ENCODE data around the gene DNMBP.
"Not testable (repeated sequence)": the region's sequence is repeated elsewhere in the genome, so short reads cannot be mapped to it uniquely, and the experiment has no call there.

Gene DNMBP

DNA sequence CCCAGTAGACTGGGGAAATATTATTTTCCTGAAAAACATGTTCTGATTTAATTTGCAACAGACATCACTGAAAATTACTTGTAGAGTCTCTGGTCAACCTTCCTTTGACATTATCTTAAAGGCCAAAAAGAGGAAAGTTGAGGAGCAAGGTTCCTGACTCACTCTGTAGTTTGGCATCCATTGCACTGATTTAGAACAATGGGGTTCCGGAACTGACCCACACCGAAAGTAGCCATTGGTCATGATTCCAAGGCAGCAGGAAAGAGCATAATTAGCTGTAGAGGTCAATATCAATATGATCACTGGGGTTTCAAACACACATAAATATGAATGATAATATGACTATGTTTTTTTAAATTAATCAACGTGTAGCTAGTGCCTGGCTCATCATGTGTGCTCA, 65.8 kb downstream of the DNMBP start:
- no peak for DNase-seq

DNA sequence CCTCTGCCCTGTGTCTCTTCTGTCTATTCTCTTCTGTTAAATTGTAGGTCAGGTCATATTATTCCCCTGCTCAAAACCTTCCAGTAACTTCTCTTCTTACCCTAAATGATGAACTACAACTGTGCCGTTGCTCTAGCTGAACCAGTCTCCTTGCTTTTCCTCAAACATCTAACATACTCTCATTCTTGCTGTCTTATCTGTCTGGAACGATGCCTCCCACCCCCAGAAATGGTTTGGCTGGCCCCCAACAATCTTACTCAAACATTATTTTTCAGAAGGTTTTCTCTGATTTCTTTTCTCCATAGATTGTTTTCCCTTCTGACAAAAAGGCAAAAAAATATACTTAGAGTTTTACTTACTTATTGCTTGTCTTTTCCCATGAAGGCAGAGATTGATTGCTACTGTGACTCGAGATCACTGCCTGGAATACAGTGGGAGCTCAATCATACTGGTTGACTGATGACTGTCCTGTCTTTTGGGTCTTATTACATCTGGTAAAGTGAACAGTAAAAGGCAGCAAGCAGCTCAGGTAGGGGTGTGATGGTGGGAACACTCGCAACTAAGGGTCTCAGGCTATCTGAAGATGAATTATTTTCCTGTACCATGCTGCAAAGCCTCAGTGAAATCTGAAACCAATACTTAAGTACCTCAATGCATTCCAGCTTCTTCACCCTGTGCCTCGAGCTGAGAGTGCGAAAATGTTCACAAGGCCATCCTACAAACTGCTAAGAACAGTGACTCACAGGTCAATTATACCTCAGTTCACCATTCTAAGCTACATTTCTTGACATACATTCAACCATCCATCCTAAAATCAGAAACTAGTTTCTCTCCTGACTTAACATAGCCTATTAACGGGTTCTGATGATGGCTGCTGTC, 67.6 kb downstream of the DNMBP start:
- DNase-seq = no peak

DNA sequence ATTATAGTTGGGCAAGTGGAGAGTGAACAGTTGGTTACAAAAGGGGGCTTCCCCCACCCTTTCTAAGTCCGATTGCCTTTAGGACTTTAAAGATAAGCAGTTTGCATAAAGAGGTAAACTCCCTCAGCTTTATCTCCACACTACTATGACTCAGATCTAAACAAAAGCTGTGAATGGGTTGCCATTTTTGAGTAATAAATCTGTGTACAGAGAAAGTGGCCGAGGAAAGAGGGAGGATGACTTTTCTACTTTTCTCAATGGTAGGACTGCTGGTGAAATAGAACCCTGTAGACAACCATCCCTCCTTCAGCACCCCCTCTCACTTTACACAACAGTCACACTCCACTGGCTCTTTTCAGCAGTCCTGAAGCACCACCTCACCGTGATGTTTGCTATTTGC, 71.2 kb downstream of the DNMBP start:
- no peak for DNase-seq

DNA sequence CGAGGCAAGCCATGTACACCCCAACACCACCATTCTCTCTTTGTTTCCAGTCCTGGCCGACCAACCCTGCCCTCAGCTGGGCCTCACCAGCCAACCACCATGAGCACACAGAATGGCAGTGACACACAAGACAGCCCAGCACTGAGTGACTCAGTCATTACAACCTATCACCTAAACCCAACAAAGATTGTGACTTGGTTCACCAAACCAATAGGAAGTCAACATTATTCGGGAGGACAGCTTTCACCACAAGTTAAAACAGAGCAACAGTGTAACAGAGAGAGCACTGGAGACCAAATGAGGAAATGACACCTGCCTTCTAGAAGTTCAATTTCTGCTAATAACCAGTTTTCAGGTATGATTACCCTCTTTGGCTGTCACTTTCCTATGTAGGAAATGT, 72.1 kb downstream of the DNMBP start:
- DNase-seq = no peak

DNA sequence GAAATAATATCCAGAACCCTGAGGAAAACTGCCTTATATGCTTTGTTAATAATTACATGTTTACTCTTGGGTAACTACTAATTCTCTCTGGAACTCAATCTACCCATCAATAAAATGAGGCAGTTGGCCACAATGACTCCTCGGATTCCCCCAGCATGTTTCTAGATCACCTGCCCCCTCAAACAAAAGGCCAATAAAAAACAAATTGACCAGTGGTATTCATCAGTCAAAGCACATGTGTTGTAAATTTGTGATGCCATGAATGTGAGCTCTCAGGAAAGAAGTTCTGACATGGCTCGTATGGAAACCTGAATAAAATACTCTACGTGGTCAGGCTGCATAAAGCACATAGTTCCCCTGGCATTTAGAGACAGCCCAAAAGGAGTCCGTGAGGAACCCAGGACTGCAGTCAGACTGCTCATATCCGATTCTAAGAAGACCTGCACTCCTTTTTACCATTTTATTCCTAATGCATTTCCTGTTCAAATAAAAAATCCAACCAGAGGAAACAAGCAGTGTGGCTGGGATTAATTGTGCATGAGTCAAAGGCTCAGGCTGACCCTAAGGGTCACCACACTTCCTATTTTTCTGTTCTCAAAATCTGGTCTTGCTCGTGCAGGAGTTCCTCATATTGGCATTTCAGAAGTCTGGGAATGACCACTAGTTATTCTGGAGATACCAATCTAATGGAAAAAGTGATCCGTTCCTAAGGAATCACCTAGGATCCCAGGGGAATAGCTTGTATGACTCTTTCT, 77.4 kb downstream of the DNMBP start:
- DNase-seq = not testable (repeated sequence)

DNA sequence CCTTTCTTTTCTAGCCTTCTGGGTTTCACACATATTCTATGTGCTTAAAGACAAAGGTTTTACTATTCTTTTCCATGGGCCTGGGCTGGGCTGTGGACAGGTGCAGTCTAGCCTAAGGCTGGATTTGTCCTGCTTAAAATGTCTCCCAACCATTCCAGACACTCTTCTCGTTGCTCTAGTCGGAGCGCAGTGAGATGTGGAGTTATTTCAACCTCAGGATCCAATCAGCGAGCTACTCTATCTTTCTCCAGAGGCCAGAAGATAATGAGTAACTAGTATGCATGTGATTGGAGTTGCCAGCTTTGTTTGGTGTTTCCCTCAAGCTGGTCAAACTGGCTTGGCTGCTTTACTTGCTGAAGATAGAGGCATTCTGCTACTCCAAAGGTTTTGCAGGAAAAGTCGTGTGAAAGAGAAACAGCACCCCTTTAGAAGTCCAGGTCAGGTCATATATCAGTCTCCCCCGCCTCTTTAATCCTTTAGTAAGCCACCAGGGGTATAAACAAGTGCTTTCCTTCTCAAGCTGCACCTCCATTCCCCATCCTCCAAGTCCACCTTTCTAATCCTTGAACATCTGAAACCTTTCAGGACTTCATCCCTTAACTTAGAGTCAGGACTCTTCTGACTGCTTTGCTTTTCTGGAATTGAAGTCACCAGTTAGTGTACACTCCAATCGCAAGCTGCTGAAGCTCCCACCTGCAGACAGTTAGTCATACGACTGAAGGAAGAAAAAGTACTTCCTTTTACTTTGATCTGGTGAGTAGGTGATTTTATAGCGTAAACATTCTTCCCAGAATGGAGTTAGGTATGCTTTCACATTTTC, 78.8 kb downstream of the DNMBP start:
- DNase-seq = no peak

DNA sequence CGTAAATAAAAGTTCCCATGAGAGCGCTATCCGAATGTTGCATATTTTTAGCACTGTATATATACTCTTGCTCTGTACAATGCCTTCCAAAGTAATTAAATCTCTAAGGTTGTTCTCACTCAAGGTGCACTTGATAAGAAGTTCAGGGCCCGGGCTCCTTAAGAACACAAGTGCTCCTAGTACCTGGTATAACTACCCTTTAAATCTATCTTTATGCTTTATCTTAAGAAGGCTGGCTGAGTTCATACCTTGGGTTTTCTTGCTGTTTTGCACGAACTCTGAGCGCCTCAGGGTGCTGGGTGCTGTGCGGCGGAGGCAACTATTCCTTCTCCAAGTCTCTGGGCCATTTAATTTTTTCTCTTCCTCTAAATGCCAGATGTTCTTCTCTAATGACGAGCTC, 80.4 kb downstream of the DNMBP start:
- DNase-seq = no peak

DNA sequence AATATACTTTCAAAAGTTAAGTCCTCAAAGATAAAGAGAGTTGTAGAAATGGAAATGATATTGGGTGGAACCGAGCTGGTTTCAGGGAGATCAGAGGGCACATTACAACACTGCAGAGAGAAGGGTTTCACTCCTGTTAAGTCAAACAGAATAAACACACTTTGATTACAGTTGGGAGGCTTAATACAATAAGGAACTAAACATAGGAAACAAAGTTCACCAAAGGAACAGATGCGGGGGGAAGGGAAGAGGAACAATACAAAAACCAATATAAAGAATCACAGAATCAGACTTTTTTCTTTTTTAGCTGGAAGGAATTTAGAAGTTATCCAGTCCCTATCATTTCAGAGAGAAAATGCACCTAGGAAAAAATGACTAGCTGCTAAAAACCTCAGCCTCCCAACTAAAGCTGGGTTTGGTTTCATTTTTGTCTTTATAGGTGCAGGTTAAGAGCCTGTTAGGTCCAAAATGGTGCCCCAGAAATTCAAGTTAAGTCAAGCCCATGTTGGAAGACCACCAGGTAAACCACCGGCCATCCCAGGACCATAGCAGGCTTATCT, 81.9 kb downstream of the DNMBP start:
- DNase-seq = no peak

DNA sequence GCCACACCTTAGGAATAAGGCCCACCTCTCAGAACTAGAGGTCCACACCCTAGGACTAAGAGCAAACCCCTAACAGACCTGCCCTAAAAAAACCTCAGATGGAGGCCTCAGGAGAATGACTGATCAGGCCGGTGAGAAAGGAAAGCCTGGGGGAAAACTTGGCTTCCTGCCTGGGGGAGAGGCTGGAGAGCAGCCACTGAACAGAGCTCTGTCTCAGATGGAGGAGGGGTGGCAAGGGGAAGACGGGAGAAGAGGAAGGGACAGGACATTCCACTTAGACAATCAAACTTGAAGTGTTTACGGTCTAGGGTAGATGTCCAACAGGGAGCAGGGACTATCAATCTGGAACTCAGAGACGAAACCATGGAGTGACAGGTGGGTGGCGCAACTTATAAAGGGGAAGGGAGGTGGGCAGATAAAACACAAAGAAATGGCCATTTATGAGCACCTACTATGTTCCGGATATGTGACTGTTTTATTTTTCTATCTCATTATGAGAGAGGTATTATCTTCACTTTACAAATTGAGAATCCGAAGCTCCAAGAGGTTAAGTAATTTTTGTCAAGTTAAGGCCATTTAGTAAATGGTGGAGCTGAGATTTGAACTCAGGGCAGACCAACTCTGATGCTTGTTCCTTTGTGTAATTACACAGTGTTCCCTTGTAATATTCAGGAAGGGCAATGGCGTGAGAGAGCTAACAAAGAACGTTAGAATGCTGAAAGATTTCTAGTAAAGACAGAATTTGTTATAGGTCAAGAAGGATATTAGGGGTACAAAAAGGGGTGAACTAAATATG, 82.6 kb downstream of the DNMBP start:
- DNase-seq = no peak

DNA sequence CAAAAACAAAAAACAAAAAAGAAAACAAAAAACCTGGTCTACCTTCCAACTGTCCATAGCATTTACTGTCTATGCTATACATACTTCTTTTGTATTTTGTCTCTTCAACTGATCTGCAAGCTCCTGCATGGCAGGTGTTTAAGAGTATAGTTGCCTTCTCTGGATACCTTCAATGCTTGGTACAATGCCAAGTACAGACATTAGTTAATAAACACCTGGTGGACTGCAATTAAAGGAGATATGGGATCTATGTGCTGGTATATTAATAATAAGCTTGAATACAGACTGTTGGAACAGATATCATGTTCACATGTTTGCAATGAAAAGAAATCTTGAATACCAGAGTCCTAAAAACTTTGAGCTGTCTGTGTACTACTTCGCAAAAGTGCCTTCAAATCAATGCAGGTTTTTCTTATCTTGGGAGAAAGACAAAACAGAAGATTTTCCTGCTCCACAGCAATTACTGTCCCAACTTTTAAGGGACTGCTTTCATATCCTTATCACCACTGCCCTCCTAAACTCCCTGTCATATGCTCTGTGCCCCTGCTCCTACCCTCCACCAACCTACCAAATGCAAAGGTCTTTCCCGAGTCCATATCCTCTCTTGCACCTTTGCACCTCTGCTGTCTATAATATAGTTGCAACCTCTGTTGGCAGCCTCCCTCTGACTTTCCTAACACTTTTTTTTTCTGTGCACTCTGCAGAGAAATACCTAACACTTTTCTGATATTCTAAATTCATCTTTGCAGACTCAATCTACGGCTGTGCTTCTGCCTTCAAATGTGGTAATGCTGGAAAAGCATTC, 85.1 kb downstream of the DNMBP start:
- DNase-seq = no peak

DNA sequence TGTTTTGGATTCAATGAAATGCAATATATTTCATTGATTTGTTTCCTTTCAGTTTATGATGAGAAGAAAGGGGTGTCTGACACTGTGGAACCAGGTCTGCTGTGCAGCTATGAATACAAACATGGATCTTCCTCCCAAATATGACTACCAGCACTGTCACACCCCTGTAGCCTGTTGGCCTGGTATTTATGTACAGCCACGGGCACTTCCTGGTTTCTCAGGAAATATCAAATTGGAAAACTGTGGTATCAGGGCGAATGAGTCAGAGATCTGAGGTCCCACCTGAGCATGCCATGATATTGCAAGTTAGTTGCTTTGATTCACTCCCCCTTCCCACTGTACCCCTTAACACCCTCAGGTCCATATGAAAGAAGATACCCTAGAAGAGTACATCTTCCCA, 87.8 kb downstream of the DNMBP start:
- no peak for DNase-seq

DNA sequence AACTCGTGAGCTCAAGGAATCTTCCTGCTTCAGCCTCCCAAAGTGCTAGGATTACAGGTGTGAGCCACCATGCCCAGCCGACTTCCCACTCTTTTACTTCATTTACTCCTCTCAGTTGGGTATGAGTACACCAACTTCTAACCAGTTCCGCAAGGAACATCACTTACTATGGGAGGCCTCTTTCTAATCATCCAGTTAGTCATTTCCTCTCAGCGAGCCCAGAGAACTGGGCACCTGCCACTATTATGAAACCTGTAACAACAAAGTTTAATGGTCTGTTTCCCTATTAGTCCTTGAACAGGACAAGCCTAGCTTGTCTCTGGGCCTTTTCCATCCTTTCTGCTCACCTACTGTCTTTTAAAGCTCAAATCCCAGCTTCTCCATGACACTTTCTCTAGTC, 88.8 kb downstream of the DNMBP start:
- DNase-seq = no peak

GRCh38 chr10:99920486-99920885, 89.3 kb downstream of the DNMBP start:
- no peak for DNase-seq

GRCh38 chr10:99917963-99918825, 91.6 kb downstream of the DNMBP start:
- DNase-seq = no peak

- no peak for DNase-seq
Measured at GRCh38 chr10:99916776-99917175, 93.0 kb downstream of the DNMBP start.

- DNase-seq = no peak
Measured at GRCh38 chr10:99915414-99915813, 94.3 kb downstream of the DNMBP start.

- DNase-seq = no peak
Measured at GRCh38 chr10:99914236-99914635, 95.5 kb downstream of the DNMBP start.

DNA sequence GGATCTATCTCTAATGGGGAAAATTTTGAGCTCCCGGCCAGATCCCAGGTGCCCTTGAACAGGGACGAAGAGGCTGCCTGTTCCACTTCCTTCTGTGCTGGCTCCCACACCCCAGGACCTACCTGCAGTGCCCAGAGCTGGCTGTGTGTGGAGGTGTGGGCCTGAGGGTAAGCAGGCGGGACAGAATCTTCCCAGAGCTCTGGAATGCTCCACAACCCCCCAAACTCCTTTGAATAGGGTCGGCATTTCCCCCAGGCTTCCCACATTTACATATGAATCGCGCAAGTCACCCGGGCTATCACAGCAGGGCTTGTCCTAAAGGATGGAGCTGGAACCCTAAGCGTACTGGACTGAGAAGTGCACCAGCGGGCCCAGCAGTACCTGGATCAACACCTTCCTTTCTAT, 95.9 kb downstream of the DNMBP start:
- no peak for DNase-seq

DNA sequence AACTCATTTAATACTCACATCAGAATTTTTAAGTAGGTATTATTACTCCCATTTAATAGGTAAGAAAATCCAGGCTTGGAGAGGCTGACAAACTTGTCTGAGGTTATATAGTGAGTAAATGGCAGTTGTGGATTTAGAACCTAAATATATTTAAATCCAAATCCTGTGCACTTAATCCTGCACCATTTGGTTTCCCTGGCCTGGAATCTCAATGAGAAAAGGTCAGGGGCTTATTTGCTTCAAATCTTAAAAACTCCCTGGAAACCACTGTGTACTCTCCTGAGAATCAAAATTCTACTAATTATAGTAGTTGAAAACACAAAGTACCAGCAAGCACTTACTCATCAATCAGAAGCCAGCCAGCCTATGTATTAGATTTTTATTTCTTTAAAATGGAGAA, 97.7 kb downstream of the DNMBP start:
- no peak for DNase-seq

DNA sequence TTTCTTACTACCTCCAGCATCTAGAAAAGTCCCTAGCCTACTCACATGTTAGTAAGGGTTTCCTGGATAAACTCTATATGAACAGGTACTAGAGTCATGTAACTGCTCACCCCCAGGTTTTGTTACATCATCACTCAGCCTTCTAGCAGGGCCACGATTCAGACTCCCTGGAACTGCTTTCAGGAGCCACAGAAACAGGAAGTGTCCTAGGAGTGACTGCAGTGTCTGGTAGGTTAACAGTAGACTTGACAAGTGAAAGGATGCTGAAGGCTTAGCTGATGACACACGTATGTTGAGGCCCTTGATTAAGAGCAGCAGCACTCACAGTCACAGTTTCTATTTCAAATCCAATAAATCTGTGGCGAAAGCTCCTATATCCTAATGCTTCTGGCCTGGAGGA, 101.2 kb downstream of the DNMBP start:
- no peak for DNase-seq
